Endothelial cell of umbilical vein (primary cell): ENCODE data around the gene PXYLP1. TPM values are rescaled to one million over a fixed set of nuclear protein-coding genes. Genes with fewer than 3 reads are reported as not detected.

Experiments
- BruUV-seq: library from RNA; stranded (reverse); fragments of 400-500 nt; replicated peaks from 2 replicates; lab custom pipeline; 2021; lab: Mats Ljungman, UMichigan
- CTCF ChIA-PET: fragments of 300-600, 350-600 bp; sonication (Branson Sonifier 250); formaldehyde crosslinking; loops from one replicate; lab custom pipeline; 2021; ENCODE audit warnings: antibody characterized with exemption, inconsistent platforms; lab: Charles Lee
- POLR2A ChIA-PET: fragments of 300-600, 350-600 bp; sonication (Branson Sonifier 250); formaldehyde crosslinking; loops from one replicate; lab custom pipeline; 2021; ENCODE audit warnings: antibody characterized with exemption, inconsistent platforms; lab: Charles Lee
- DNase-seq: peaks from one replicate; pipeline ENCODE4 v3.0.0-alpha.2; 2011; ENCODE audit warnings: low read depth, low spot score
- FAIRE-seq: peaks from 2 replicates; lab custom pipeline; 2011; peaks lifted over from hg19 to GRCh38; lab: Jason Lieb, UNC
- H2AFZ ChIP-seq: 2 replicates; pipeline ENCODE4 v1.6.0; 2012; ENCODE audit warnings: low read depth, low read length, control low read depth, inconsistent platforms
- H3K27ac ChIP-seq: 2 replicates; pipeline ENCODE4 v1.5.1; 2011; ENCODE audit warnings: low read depth, mild to moderate bottlenecking, control low read depth, low read length, moderate library complexity; ENCODE audit not compliant: insufficient read depth
- H3K27me3 ChIP-seq, 2 experiments: 2 replicates each; pipeline versions ENCODE4 v1.6.0 to v1.6.1; 2011; ENCODE audit warnings: low read length in 2 of 2, mixed read lengths in 1 of 2; ENCODE audit not compliant: control insufficient read depth in 2 of 2, insufficient read depth in 2 of 2
- H3K36me3 ChIP-seq, 2 experiments: 2 replicates in 1 of 2; 3 replicates in 1 of 2; pipeline ENCODE4 v1.5.1; 2011; ENCODE audit warnings: low read length in 2 of 2, mild to moderate bottlenecking in 1 of 2, moderate library complexity in 1 of 2; ENCODE audit not compliant: control insufficient read depth in 2 of 2, insufficient read depth in 2 of 2; ENCODE audit errors: extremely low read depth in 1 of 2
- H3K4me1 ChIP-seq: 3 replicates; pipeline ENCODE4 v1.5.1; 2011; ENCODE audit warnings: mild to moderate bottlenecking, low read length; ENCODE audit not compliant: control insufficient read depth, insufficient read depth; ENCODE audit errors: extremely low read depth
- H3K4me2 ChIP-seq: 2 replicates; pipeline ENCODE4 v1.6.1; 2011; ENCODE audit warnings: low read length, control low read depth, mixed read lengths; ENCODE audit not compliant: insufficient read depth
- H3K4me3 ChIP-seq, 3 experiments: fragments of 200-600 bp in 1 of 3; sonication (generic), shearing (Covaris generic) in 1 of 3; replicated peaks in 1 of 3; 2 replicates each; pipeline ENCODE4 v1.5.1; 2011 to 2016; ENCODE audit warnings: control low read depth in 3 of 3, low read length in 3 of 3, mild to moderate bottlenecking in 2 of 3, inconsistent platforms in 1 of 3, low read depth in 1 of 3, moderate library complexity in 1 of 3; ENCODE audit not compliant: insufficient read depth in 1 of 3
- H3K79me2 ChIP-seq: 2 replicates; pipeline ENCODE4 v1.6.0; 2012; ENCODE audit warnings: low read length, inconsistent platforms; ENCODE audit not compliant: control insufficient read depth, insufficient read depth
- H3K9ac ChIP-seq: replicated peaks from 2 replicates; pipeline ENCODE3; 2011; ENCODE audit warnings: low read length, control low read depth; ENCODE audit not compliant: insufficient read depth; ENCODE audit errors: extremely low read depth
- H3K9me1 ChIP-seq: replicated peaks from 3 replicates; pipeline ENCODE4 v1.6.0; 2011; ENCODE audit warnings: mild to moderate bottlenecking, low read length; ENCODE audit not compliant: control insufficient read depth, insufficient read depth; ENCODE audit errors: extremely low read depth
- H3K9me3 ChIP-seq: replicated peaks from 2 replicates; pipeline ENCODE4 v1.5.1; 2012; ENCODE audit warnings: low read length, inconsistent platforms; ENCODE audit not compliant: control insufficient read depth, insufficient read depth
- H4K20me1 ChIP-seq: replicated peaks from 2 replicates; pipeline ENCODE3; 2011; ENCODE audit warnings: mild to moderate bottlenecking, low read length; ENCODE audit not compliant: control insufficient read depth, insufficient read depth; ENCODE audit errors: extremely low read depth
- EZH2 ChIP-seq: IDR thresholded peaks from 2 replicates; pipeline ENCODE4 v1.6.1; 2012; ENCODE audit warnings: borderline replicate concordance, low read depth, mild to moderate bottlenecking, moderate library complexity, low read length, inconsistent platforms; ENCODE audit not compliant: severe bottlenecking
- FOS ChIP-seq: IDR thresholded peaks from 2 replicates; pipeline ENCODE4 v1.6.1; 2011; ENCODE audit warnings: mild to moderate bottlenecking, low read length, moderate library complexity, borderline replicate concordance; ENCODE audit not compliant: insufficient read depth
- GATA2 ChIP-seq: IDR thresholded peaks from 2 replicates; pipeline ENCODE4 v1.7.0; 2011; ENCODE audit warnings: low read depth, mild to moderate bottlenecking, moderate library complexity, mixed read lengths, low read length; ENCODE audit not compliant: insufficient read length, insufficient read depth
- JUN ChIP-seq: IDR thresholded peaks from 2 replicates; pipeline ENCODE4 v1.6.1; 2011; ENCODE audit warnings: borderline replicate concordance, low read depth; ENCODE audit not compliant: insufficient read length, insufficient read depth
- MAX ChIP-seq: IDR thresholded peaks from 2 replicates; pipeline ENCODE4 v1.6.1; 2011; ENCODE audit not compliant: insufficient read depth, insufficient read length
- MYC ChIP-seq: IDR thresholded peaks from one replicate; pipeline ENCODE4 v1.6.1; 2011; ENCODE audit warnings: mild to moderate bottlenecking, low read depth, low read length
- POLR2A ChIP-seq: IDR thresholded peaks from 2 replicates; pipeline ENCODE4 v1.6.1; 2012; ENCODE audit warnings: low read depth, mild to moderate bottlenecking, control low read depth, low read length
- POLR2AphosphoS5 ChIP-seq: IDR thresholded peaks from 2 replicates; pipeline ENCODE4 v1.6.1; 2012; ENCODE audit warnings: low read depth, mild to moderate bottlenecking, control low read depth, low read length, moderate library complexity; ENCODE audit not compliant: insufficient read depth
- dilution Hi-C: fragments of 300-500 bp; cut with MboI; formaldehyde crosslinking; loops from one replicate; pipeline ENCODE4 v1.15.0; 2019; ENCODE audit warnings: low sequenced_read_pairs; ENCODE audit not compliant: extremely low pct_ligation_motif_present
- intact Hi-C: fragments of 100-400 bp; cut with micrococcal nuclease; formaldehyde crosslinking; loops from one replicate; pipeline ENCODE4 v1.10.0; 2022
- polyA plus RNA-seq, 4 experiments: library from polyadenylated mRNA; depleted of rRNA in 3 of 4; stranded (reverse) in 3 of 4; unstranded in 1 of 4; fragments of >200 nt; gene quantifications; 2 replicates each; pipeline versions ENCODE4 v1.2.1 to v1.2.3, GENCODE V29; 2011 to 2012; ENCODE audit warnings: missing spikeins in 1 of 4
- total RNA-seq: library from RNA; stranded (reverse); gene quantifications from 2 replicates; pipeline ENCODE4 v1.2.3, GENCODE V29; 2021
- TF ChIP-seq, protein P1 (sequence below), 2 donors: IDR thresholded peaks; 1 replicate in 1 of 2; 2 replicates in 1 of 2; pipeline ENCODE4 v1.5.1; 2011; ENCODE audit warnings: low read length in 2 of 2, mild to moderate bottlenecking in 2 of 2, moderate library complexity in 2 of 2, control low read depth in 1 of 2, inconsistent platforms in 1 of 2, low read depth in 1 of 2; ENCODE audit not compliant: insufficient read depth in 1 of 2; ENCODE audit errors: extremely low read depth in 1 of 2

The PXYLP1 gene
- total and polyA plus RNA-seq, 2 donors (not counting 3 experiments of a cell fraction or from before 2014, with no cell fraction given), result 0.84 to 1.7 TPM

- Histone ChIP-seq H3K9me1 (no peaks in the 10 kb centered on the region), H3K36me3 (no peaks in the 10 kb centered on the region), H3K27me3 (peaks cover 5% of the 10 kb centered on the region in 2 experiments), H3K27ac (no peak overlapping the region), H3K9me3 (no peaks in the 10 kb centered on the region), H3K4me3 (no peak overlapping the region), H3K9ac (no peak overlapping the region), H3K4me1 (no peaks in the 10 kb centered on the region), H4K20me1 (no peaks in the 10 kb centered on the region), H3K4me2 (no peak overlapping the region), H2AFZ (no peak overlapping the region), H3K79me2 (no peaks in the 10 kb centered on the region)
- intact Hi-C loops (no loop called here), dilution Hi-C loops (no loop called here)
- FAIRE-seq (no peak), DNase-seq (no peak)
- CTCF ChIA-PET, result interaction anchor here (0.7 to 3.0 kb wide), 8 partner anchors 7 to 1763 kb away, joined by 3 to 29 read pairs (median 8); no protein-coding TSS in a partner anchor
- TF ChIP-seq, protein P1, sequence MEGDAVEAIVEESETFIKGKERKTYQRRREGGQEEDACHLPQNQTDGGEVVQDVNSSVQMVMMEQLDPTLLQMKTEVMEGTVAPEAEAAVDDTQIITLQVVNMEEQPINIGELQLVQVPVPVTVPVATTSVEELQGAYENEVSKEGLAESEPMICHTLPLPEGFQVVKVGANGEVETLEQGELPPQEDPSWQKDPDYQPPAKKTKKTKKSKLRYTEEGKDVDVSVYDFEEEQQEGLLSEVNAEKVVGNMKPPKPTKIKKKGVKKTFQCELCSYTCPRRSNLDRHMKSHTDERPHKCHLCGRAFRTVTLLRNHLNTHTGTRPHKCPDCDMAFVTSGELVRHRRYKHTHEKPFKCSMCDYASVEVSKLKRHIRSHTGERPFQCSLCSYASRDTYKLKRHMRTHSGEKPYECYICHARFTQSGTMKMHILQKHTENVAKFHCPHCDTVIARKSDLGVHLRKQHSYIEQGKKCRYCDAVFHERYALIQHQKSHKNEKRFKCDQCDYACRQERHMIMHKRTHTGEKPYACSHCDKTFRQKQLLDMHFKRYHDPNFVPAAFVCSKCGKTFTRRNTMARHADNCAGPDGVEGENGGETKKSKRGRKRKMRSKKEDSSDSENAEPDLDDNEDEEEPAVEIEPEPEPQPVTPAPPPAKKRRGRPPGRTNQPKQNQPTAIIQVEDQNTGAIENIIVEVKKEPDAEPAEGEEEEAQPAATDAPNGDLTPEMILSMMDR (IDR thresholded peaks at IDR 0.05; ENCODE audit: extremely low read depth in 1 of 2, insufficient read depth in 1 of 2, low read depth in 1 of 2, low read length in 2 of 2), result no peak
- TF ChIP-seq POLR2A (no peak), MYC (no peak), FOS (no peak), GATA2 (no peak), EZH2 (no peak), POLR2AphosphoS5 (no peak), MAX (no peak), JUN (no peak)
- POLR2A ChIA-PET, result no interaction called here
- no TSS peak for BruUV-seq
Observed at GRCh38 chr3:141191097-141191749, 40.4 kb upstream of the PXYLP1 start.
